ENCODE measurements around the gene DCAF6. TPM values are rescaled to one million over a fixed set of nuclear protein-coding genes. Genes with fewer than 3 reads are reported as not detected.
"Not testable (repeated sequence)": the region's sequence is repeated elsewhere in the genome, so short reads cannot be mapped to it uniquely, and the experiment has no call there.

The DCAF6 gene
- total RNA-seq (2014; rRNA removed; shearing (Covaris generic); ENCODE audit: low replicate concordance) = 80.0 and 84.6 TPM in 2 replicates

GRCh38 chr1:167936068-167936929 is at the start of gene DCAF6:
TSS of gene DCAF6 (plus strand) at chr1:167936683. CDS start at chr1:167936912, 229 bp downstream.
- no peaks in the 10 kb centered on the region for H3K9me3 ChIP-seq (ENCODE audit: low read length)
- peaks cover 37% of the 10 kb centered on the region for H3K4me1 ChIP-seq (ENCODE audit: low read length)
- peaks cover 89% of the 10 kb centered on the region for H3K79me2 ChIP-seq (ENCODE audit: low read length)
- H3K27me3 ChIP-seq (ENCODE audit: low read length) = no peaks in the 10 kb centered on the region
- H3K4me2 ChIP-seq (ENCODE audit: low read depth, low read length, poor library complexity, severe bottlenecking) = peak within 1 kb of the TSS; percentile 92
- H2AFZ ChIP-seq (ENCODE audit: low read length) = peak within 1 kb of the TSS; percentile 56; the same call in 1 of the 2 replicates
- H3K27ac ChIP-seq (ENCODE audit: low read length) = peak within 1 kb of the TSS; percentile 91
- H3K4me3 ChIP-seq (ENCODE audit: low read length) = peak within 1 kb of the TSS; percentile 77
- peaks cover 5% of the 10 kb centered on the region for H3K36me3 ChIP-seq (ENCODE audit: insufficient read depth, low read length)
- peak; percentile 99 for DNase-seq
- H4K20me1 ChIP-seq (ENCODE audit: insufficient read depth, low read depth, low read length) = no peaks in the 10 kb centered on the region
- H3K9me2 ChIP-seq (replicated peaks; ENCODE audit: insufficient read depth, low read length) = no peaks in the 10 kb centered on the region
- H3K9ac ChIP-seq (ENCODE audit: low read length) = peak within 1 kb of the TSS; percentile 83

- H3K4me3 ChIP-seq (ENCODE audit: low read length); DNase-seq: not testable (repeated sequence)
Measured at GRCh38 chr1:167887187-167887586, 49.3 kb upstream of the DCAF6 start.

GRCh38 chr1:167890400-167890799 is 46.1 kb upstream of the DCAF6 start:
- no peaks in the 10 kb centered on the region for H3K36me3 ChIP-seq (ENCODE audit: insufficient read depth, low read length)
- no peak overlapping the region for H2AFZ ChIP-seq (ENCODE audit: low read length)
- H3K4me3 ChIP-seq (ENCODE audit: low read length) = no peak overlapping the region
- H3K27me3 ChIP-seq (ENCODE audit: low read length) = no peaks in the 10 kb centered on the region
- no peaks in the 10 kb centered on the region for H3K9me3 ChIP-seq (ENCODE audit: low read length)
- no peak overlapping the region for H3K9ac ChIP-seq (ENCODE audit: low read length)
- peaks cover 5% of the 10 kb centered on the region; the same call in 1 of the 2 replicates for H3K4me1 ChIP-seq (ENCODE audit: low read length)
- H3K9me2 ChIP-seq (replicated peaks; ENCODE audit: insufficient read depth, low read length) = no peaks in the 10 kb centered on the region
- no peaks in the 10 kb centered on the region for H4K20me1 ChIP-seq (ENCODE audit: insufficient read depth, low read depth, low read length)
- H3K4me2 ChIP-seq (ENCODE audit: low read depth, low read length, poor library complexity, severe bottlenecking) = no peak overlapping the region
- H3K79me2 ChIP-seq (ENCODE audit: low read length) = no peaks in the 10 kb centered on the region
- no peak overlapping the region for H3K27ac ChIP-seq (ENCODE audit: low read length)
- no peak for DNase-seq

More at GRCh38 chr1:167887187-167887586, 49.3 kb upstream of the DCAF6 start:
- not testable (repeated sequence) for H3K36me3 ChIP-seq (ENCODE audit: insufficient read depth, low read length); H4K20me1 ChIP-seq (ENCODE audit: insufficient read depth, low read depth, low read length); H2AFZ ChIP-seq (ENCODE audit: low read length); H3K27ac ChIP-seq (ENCODE audit: low read length); H3K4me1 ChIP-seq (ENCODE audit: low read length); H3K27me3 ChIP-seq (ENCODE audit: low read length); H3K79me2 ChIP-seq (ENCODE audit: low read length); H3K9me2 ChIP-seq (replicated peaks; ENCODE audit: insufficient read depth, low read length); H3K9me3 ChIP-seq (ENCODE audit: low read length); H3K9ac ChIP-seq (ENCODE audit: low read length); H3K4me2 ChIP-seq (ENCODE audit: low read depth, low read length, poor library complexity, severe bottlenecking)

GRCh38 chr1:167893798-167894197 is 42.7 kb upstream of the DCAF6 start:
- H3K9me2 ChIP-seq (replicated peaks; ENCODE audit: insufficient read depth, low read length) = no peaks in the 10 kb centered on the region
- H3K9me3 ChIP-seq (ENCODE audit: low read length) = no peaks in the 10 kb centered on the region
- no peak overlapping the region for H3K4me3 ChIP-seq (ENCODE audit: low read length)
- H3K27me3 ChIP-seq (ENCODE audit: low read length) = no peaks in the 10 kb centered on the region
- no peak overlapping the region for H3K4me2 ChIP-seq (ENCODE audit: low read depth, low read length, poor library complexity, severe bottlenecking)
- no peak overlapping the region for H3K9ac ChIP-seq (ENCODE audit: low read length)
- H4K20me1 ChIP-seq (ENCODE audit: insufficient read depth, low read depth, low read length) = no peaks in the 10 kb centered on the region
- H3K4me1 ChIP-seq (ENCODE audit: low read length) = peaks cover 5% of the 10 kb centered on the region; the same call in 1 of the 2 replicates
- no peak for DNase-seq
- H3K79me2 ChIP-seq (ENCODE audit: low read length) = no peaks in the 10 kb centered on the region
- no peak overlapping the region for H2AFZ ChIP-seq (ENCODE audit: low read length)
- H3K27ac ChIP-seq (ENCODE audit: low read length) = no peak overlapping the region
- H3K36me3 ChIP-seq (ENCODE audit: insufficient read depth, low read length) = no peaks in the 10 kb centered on the region

GRCh38 chr1:167898578-167899222 is 37.8 kb upstream of the DCAF6 start:
- peaks cover 6% of the 10 kb centered on the region for H3K4me1 ChIP-seq (ENCODE audit: low read length)
- no peaks in the 10 kb centered on the region for H4K20me1 ChIP-seq (ENCODE audit: insufficient read depth, low read depth, low read length)
- no peak overlapping the region for H3K9ac ChIP-seq (ENCODE audit: low read length)
- H3K27ac ChIP-seq (ENCODE audit: low read length) = no peak overlapping the region
- no peak overlapping the region for H3K4me3 ChIP-seq (ENCODE audit: low read length)
- H3K9me2 ChIP-seq (replicated peaks; ENCODE audit: insufficient read depth, low read length) = no peaks in the 10 kb centered on the region
- no peaks in the 10 kb centered on the region for H3K9me3 ChIP-seq (ENCODE audit: low read length)
- H3K4me2 ChIP-seq (ENCODE audit: low read depth, low read length, poor library complexity, severe bottlenecking) = no peak overlapping the region
- H2AFZ ChIP-seq (ENCODE audit: low read length) = no peak overlapping the region
- DNase-seq = no peak
- no peaks in the 10 kb centered on the region for H3K79me2 ChIP-seq (ENCODE audit: low read length)
- H3K36me3 ChIP-seq (ENCODE audit: insufficient read depth, low read length) = no peaks in the 10 kb centered on the region
- H3K27me3 ChIP-seq (ENCODE audit: low read length) = no peaks in the 10 kb centered on the region

GRCh38 chr1:167899253-167899681 is 37.2 kb upstream of the DCAF6 start:
- Histone ChIP-seq H2AFZ (ENCODE audit: low read length) (no peak overlapping the region), H3K9me3 (ENCODE audit: low read length) (no peaks in the 10 kb centered on the region), H3K4me2 (ENCODE audit: low read depth, low read length, poor library complexity, severe bottlenecking) (no peak overlapping the region), H3K79me2 (ENCODE audit: low read length) (no peaks in the 10 kb centered on the region), H3K36me3 (ENCODE audit: insufficient read depth, low read length) (no peaks in the 10 kb centered on the region), H3K4me1 (ENCODE audit: low read length) (peaks cover 6% of the 10 kb centered on the region), H4K20me1 (ENCODE audit: insufficient read depth, low read depth, low read length) (no peaks in the 10 kb centered on the region), H3K9me2 (replicated peaks; ENCODE audit: insufficient read depth, low read length) (no peaks in the 10 kb centered on the region), H3K27ac (ENCODE audit: low read length) (no peak overlapping the region), H3K9ac (ENCODE audit: low read length) (no peak overlapping the region), H3K4me3 (ENCODE audit: low read length) (no peak overlapping the region), H3K27me3 (ENCODE audit: low read length) (no peaks in the 10 kb centered on the region)
- no peak for DNase-seq

- no peaks in the 10 kb centered on the region for H3K36me3 ChIP-seq (ENCODE audit: insufficient read depth, low read length)
- H3K79me2 ChIP-seq (ENCODE audit: low read length) = no peaks in the 10 kb centered on the region
- H3K9me3 ChIP-seq (ENCODE audit: low read length) = no peaks in the 10 kb centered on the region
- H3K27me3 ChIP-seq (ENCODE audit: low read length) = no peaks in the 10 kb centered on the region
- H2AFZ ChIP-seq (ENCODE audit: low read length) = no peak overlapping the region
- no peak overlapping the region for H3K4me3 ChIP-seq (ENCODE audit: low read length)
- no peaks in the 10 kb centered on the region for H3K9me2 ChIP-seq (replicated peaks; ENCODE audit: insufficient read depth, low read length)
- DNase-seq = no peak
- H3K4me2 ChIP-seq (ENCODE audit: low read depth, low read length, poor library complexity, severe bottlenecking) = no peak overlapping the region
- H3K27ac ChIP-seq (ENCODE audit: low read length) = no peak overlapping the region
- H4K20me1 ChIP-seq (ENCODE audit: insufficient read depth, low read depth, low read length) = no peaks in the 10 kb centered on the region
- peaks cover 6% of the 10 kb centered on the region for H3K4me1 ChIP-seq (ENCODE audit: low read length)
- H3K9ac ChIP-seq (ENCODE audit: low read length) = no peak overlapping the region
Measured at GRCh38 chr1:167900907-167901306, 35.6 kb upstream of the DCAF6 start.

- H2AFZ ChIP-seq (ENCODE audit: low read length) = no peak overlapping the region
- 0 out of 2 replicates have a peak, but pooled peaks cover 2% of the 10 kb centered on the region for H3K27me3 ChIP-seq (ENCODE audit: low read length)
- H3K4me3 ChIP-seq (ENCODE audit: low read length) = no peak overlapping the region
- no peak for DNase-seq
- H4K20me1 ChIP-seq (ENCODE audit: insufficient read depth, low read depth, low read length) = no peaks in the 10 kb centered on the region
- no peaks in the 10 kb centered on the region for H3K79me2 ChIP-seq (ENCODE audit: low read length)
- no peaks in the 10 kb centered on the region for H3K9me2 ChIP-seq (replicated peaks; ENCODE audit: insufficient read depth, low read length)
- H3K9me3 ChIP-seq (ENCODE audit: low read length) = no peaks in the 10 kb centered on the region; the same call in 1 of the 2 replicates
- H3K9ac ChIP-seq (ENCODE audit: low read length) = no peak overlapping the region
- H3K4me1 ChIP-seq (ENCODE audit: low read length) = peaks cover 5% of the 10 kb centered on the region
- no peak overlapping the region for H3K4me2 ChIP-seq (ENCODE audit: low read depth, low read length, poor library complexity, severe bottlenecking)
- H3K27ac ChIP-seq (ENCODE audit: low read length) = no peak overlapping the region
- H3K36me3 ChIP-seq (ENCODE audit: insufficient read depth, low read length) = no peaks in the 10 kb centered on the region
Measured at GRCh38 chr1:167904652-167905130, 31.8 kb upstream of the DCAF6 start.
